COR-L47 (cell line): ENCODE results near the gene UBA3.

ENCODE experiments used
- DNase-seq: peaks from one replicate; lab custom pipeline; 2025; lab: John Stamatoyannopoulos, UW

Gene UBA3

GRCh38 chr3:69065318-69065964 is 14.7 kb downstream of the UBA3 start:
- no peak for DNase-seq

- no peak for DNase-seq
These were observed 16.5 kb downstream of the UBA3 start for GRCh38 chr3:69063636-69064035.

DNA sequence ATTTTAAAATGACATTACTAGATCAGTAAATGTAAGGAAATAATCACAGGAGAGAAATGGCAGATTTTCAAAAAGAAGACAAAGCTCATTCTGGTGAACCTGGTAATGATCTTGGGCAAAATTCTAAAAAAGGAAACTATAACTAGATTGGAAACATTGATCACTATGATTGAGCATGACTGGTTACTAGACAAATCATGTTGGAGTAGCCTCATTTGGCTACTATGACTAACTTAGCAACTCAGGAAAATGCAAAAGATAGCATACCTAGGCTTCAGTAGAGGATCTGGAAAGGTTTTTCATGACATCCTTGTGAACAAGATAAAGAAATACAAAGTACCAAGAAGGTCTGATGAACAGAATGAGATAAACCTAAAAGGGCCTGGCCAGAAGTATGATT is 20.5 kb downstream of the UBA3 start:
- no peak for DNase-seq

DNA sequence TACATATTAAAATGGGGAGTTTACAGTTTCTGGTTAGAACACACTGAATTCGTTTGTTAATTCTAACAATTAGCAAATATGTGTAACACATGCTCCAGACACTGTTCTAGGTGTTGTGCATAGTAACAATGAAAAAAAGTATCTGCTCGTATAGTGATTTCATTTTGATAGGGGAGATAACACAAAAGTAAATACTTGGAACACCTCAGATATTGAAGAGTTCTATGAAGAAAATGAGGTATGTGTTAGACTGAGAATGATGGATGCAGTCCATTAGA is 21.3 kb downstream of the UBA3 start:
- no peak for DNase-seq

DNA sequence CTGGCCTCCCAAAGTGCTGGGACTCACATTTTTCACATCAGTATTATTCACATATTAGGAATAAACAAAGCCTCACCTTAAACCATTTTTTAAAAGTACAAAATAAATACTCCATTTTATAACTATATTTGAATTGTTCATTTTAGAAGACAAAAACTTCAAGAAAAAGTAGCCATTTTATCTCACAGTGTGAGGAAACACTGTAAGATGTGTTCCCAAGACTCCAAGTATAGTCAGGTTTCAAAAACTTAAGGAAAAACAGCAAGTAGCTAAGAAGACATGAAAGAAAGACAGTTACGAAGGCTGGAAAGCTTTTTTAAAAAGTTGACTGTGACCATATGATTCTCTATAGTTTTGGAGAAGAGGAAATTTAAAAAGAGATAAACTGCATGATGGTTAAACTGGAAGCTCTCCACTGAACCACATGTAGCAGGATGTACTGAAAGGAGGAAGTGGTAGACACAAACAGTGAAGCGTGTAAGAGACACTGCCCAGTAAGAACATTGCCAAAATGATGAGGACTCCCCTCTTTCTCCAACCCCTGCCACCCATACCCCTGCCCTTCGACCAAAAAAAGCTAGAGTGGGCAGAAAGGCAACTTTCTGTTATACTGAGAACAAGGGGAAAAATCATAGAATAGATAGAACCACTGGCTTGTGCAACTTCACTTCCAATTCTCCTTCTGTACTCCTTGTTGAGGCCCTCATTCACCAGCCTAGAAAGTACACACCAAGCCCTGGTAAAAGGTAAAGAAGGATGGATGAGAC is 21.8 kb downstream of the UBA3 start:
- no peak for DNase-seq

- DNase-seq: no peak
These were observed 27.7 kb downstream of the UBA3 start for GRCh38 chr3:69052472-69052898.

DNA sequence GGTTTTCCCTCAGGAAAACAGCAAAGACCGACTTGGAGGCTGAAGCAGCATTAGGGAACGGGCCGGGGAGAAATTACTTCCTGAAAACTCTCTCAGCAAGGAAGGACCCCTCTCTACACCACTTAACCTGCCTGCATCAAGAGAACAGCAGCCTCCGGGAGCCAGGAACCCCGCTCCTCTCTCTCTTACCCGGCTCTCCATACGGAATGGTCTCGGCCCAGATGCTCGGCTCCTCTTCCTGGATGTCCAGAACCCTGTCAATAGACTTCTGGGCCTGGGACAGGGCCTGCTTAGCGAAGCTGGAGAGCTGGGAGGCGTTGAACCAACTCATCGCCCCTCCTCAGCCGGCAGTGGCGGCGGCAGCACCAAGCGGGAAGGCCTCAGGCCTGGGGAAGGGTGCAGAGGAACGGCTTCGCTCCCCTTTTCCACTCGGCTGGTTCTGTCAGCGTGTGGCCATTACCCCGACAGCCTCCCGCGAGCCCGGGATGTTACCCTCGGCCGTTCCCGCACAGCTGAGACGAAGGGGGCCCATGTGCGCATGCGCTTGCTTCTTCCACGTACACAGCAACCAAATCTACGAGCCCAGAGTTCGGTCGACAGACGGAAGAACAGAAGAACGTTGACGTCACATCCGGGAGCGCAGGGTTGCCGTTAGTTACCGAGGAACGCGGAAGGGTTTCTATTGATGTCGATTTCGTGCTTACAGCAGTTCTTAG is 28.3 kb downstream of the UBA3 start, which contains the start of gene TMF1:
TMF1 (minus strand) TSS at position 578 of the 716 bp plus-strand sequence; CDS start at position 331, 247 bp downstream.
- DNase-seq: no peak

DNA sequence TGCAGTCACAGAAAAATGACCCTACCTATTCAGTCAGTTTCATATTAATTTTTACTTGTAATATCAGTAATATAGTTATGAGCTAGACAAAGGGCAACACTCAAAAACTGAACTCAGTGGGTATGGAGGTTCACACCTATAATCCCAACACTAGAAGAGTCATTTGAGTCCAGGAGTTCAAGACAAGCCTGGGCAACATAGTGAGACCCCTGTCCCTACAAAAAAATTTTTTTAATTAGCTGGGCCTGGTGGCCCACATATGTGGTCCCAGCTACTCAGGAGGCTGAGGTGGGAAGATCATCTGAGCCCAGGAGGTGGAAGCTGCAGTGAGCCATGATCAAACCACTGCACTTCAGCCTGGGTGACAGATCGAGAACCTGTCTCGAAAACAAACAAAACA is 31.2 kb downstream of the UBA3 start:
- DNase-seq: no peak

GRCh38 chr3:69044608-69045007 is 35.6 kb downstream of the UBA3 start:
- DNase-seq: no peak

GRCh38 chr3:69033470-69033869 is 46.7 kb downstream of the UBA3 start:
- no peak for DNase-seq

- DNase-seq: no peak
These were observed 47.4 kb downstream of the UBA3 start for GRCh38 chr3:69032737-69033136.

- no peak for DNase-seq
These were observed 48.0 kb downstream of the UBA3 start for GRCh38 chr3:69032142-69032541.

GRCh38 chr3:69031635-69032034 is 48.5 kb downstream of the UBA3 start:
- no peak for DNase-seq

- DNase-seq: no peak
These were observed 59.3 kb downstream of the UBA3 start for GRCh38 chr3:69020857-69021256.

DNA sequence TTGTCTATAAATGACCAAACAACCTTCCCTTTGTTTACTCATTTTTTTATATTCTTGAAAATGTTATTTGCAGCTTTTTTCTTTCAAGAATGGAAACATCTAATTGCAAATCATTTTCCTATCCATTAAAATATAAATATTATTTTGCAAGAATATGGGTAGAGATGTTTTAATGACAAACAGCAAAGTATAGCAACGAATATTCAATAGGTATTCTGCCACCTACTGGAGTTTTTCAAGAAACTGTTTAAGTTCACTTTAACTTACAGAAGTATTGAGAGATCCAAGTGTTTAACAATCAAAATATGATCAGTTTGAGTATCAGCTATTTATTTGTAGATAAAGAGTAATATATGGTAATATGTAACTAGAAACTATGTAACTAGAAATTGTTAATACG is 59.7 kb downstream of the UBA3 start:
- DNase-seq: no peak

DNA sequence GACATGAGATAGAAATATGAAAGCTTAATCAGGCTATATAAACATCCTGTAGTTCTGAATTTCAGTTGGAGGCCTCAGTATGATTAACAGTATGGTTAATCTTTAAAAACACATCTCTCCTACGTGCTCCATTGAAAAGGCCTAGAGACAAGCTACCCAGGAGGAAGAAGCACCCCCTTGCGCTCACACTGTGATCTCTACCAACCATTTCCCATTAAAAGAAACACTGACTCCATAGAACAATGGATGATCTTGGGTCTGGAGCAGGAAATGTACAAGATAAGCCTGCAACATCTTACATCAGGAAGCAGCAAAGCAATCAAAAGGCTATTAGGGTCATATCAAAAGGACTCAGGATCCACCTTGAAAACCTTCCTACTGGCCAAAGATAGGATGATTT is 63.3 kb downstream of the UBA3 start:
- DNase-seq: no peak

- DNase-seq: no peak
These were observed 64.1 kb downstream of the UBA3 start for GRCh38 chr3:69016102-69016501.

DNA sequence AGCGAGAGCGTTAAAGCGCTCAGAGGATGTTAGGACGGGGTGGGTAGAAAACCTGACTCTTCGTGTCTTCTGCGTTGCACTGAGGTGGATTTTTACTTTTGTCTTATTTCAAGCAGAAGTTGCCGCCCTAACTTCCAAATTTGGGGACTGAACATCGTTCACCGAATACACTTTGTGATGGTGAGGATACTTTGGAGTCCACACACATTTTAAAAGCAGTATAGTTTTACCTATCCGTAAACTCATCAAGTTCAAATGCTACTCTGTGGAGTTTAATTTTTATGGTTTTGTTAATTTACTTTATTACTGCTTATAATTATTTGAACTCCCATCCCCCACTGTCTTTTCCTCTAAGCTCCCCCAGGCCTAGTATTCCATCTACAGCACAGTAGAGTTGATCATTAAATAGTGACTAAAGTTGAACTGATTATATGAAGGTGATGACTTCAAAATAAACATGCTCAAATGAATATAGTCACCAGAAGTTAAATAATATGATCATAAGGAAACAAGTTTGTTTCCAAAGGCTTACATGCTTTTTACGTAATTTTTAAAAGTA is 66.1 kb downstream of the UBA3 start:
- no peak for DNase-seq

GRCh38 chr3:69013253-69014021 is 66.7 kb downstream of the UBA3 start, which contains the start of gene EOGT:
EOGT (minus strand) TSS chr3:69013684; CDS start chr3:69009846, 3,838 bp downstream.
- DNase-seq: peak; percentile 55

DNA sequence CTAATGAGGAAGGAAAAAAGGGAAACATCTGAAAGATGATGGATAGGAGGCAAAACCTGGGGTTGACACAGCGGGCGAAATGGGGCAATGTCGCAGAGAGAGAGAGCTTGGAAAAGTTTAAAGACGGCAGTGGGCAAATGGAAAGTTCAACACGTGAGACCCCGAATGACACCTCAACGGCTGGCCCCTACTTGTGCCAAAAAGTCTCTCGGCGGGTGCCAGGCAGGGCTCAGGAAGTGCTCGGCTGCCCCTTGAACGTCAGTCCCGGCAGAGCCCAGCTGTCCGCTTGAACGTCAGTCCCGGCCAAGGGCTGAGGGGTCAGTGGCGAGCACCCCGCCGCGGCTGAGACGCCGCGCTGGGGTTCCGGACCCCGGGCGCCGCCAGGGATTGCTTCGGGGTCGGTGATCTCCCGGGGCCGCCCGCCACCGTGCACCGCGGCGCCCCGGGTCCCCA is 67.3 kb downstream of the UBA3 start:
- no peak for DNase-seq

DNA sequence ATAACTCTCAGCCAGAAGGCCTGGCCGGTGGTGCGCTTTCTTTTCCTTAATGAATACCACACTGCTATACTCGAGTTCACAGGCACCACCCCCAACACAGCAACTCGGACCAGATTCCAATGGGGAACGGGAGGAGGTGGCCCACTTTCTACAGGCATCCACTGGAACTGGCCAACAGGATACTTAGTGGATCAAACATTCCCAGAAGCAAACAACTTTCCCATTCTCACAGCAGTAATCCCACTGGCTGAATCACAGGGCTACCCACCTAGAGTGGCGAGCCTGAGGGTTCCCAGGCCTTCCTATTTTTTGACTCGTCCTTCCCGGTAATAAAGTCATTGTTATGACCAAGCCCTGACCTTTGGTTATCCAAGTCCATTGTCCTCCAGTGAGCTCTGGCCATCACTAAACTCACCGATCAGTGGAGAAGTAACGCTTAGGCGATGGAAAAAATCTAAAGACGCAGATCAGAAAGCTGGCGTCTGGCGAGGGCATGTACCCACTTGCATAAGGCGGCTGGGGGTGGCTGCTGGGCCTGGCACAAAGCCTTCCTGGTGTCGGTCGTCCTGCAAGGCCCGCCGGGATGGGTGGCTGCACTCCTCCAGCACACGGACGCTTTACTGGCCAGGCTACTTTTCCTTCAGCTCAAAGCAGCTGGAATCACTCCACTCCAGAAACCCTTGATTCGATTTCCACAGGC is 67.9 kb downstream of the UBA3 start:
- no peak for DNase-seq
